DND-41 (cell line): ENCODE results near the gene CFAP70.

ENCODE experiments used
- CTCF ChIP-seq: IDR thresholded peaks from 2 replicates; pipeline ENCODE4 v1.5.1; 2012; ENCODE audit warnings: borderline replicate concordance, low read length, moderate library complexity, mild to moderate bottlenecking; ENCODE audit not compliant: poor library complexity, severe bottlenecking; ENCODE audit errors: extremely low read depth
- EZH2 ChIP-seq: IDR thresholded peaks from 3 replicates; pipeline ENCODE4 v1.6.1; 2012; ENCODE audit warnings: borderline replicate concordance, low read depth, mild to moderate bottlenecking, moderate library complexity, low read length, inconsistent platforms; ENCODE audit not compliant: severe bottlenecking

- TF ChIP-seq CTCF (no peak), EZH2 (no peak)
These were observed at the start of gene CFAP70 for GRCh38 chr10:73358331-73359279.
